ENCODE data around the gene DUOX1.

The DUOX1 gene

GRCh38 chr15:45187894-45188830, 58.4 kb downstream of the DUOX1 start, which contains the start of gene SHF:
Gene SHF (minus strand): TSS chr15:45187966. CDS start chr15:45187951, 15 bp downstream.
- DNase-seq (ENCODE audit: low read depth), result no peak

- no peak for DNase-seq (ENCODE audit: low read depth)
Measured at GRCh38 chr15:45197512-45197911, 67.7 kb downstream of the DUOX1 start.

GRCh38 chr15:45198337-45199135, 68.7 kb downstream of the DUOX1 start:
- DNase-seq (ENCODE audit: low read depth), result peak; percentile 81

GRCh38 chr15:45199136-45199810, 69.5 kb downstream of the DUOX1 start:
- no peak for DNase-seq (ENCODE audit: low read depth)

GRCh38 chr15:45200001-45200798, 70.4 kb downstream of the DUOX1 start:
- DNase-seq (ENCODE audit: low read depth), result peak; percentile 86

GRCh38 chr15:45200799-45201556, 71.2 kb downstream of the DUOX1 start:
- DNase-seq (ENCODE audit: low read depth), result peak; percentile 49

- DNase-seq (ENCODE audit: low read depth), result no peak
Measured at GRCh38 chr15:45201557-45201859, 71.7 kb downstream of the DUOX1 start.

GRCh38 chr15:45201869-45202268, 72.1 kb downstream of the DUOX1 start:
- no peak for DNase-seq (ENCODE audit: low read depth)

GRCh38 chr15:45203182-45203581, 73.4 kb downstream of the DUOX1 start:
- DNase-seq (ENCODE audit: low read depth), result no peak

- DNase-seq (ENCODE audit: low read depth), result peak; percentile 18
Measured at GRCh38 chr15:45205192-45205591, 75.4 kb downstream of the DUOX1 start.

- DNase-seq (ENCODE audit: low read depth), result no peak
Measured at GRCh38 chr15:45212493-45212892, 82.7 kb downstream of the DUOX1 start.

All from non-pigmented ciliary epithelial cell (primary cell).